HG02678 (cell line): ENCODE results near the gene STARD4.

Source experiments
- ATAC-seq: cut with Tn5 transposase; IDR thresholded peaks from one replicate; pipeline ENCODE4 v1.9.1; 2021; ENCODE audit warnings: mild to moderate bottlenecking, moderate library complexity; ENCODE audit not compliant: unreplicated experiment

Gene STARD4

DNA sequence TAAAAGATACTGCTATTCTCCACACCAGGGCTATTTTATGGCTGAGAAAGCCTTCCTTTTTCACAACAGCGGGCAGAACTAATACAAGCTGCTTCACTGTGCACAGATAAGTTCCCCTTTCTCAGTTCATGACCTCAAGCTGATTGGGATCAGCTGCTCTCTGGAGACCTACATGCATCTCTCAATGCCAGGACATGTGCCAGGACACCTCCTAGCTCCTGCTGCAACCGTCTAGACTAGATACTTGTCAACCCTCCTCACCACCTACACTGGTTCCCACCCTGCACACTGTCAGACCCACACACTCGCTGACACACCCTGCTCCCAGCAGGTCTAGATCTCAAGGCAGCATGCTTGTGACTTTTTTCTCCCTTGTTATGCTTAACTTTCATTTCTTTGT, 39.8 kb downstream of the STARD4 start:
- peak; percentile 56 for ATAC-seq

DNA sequence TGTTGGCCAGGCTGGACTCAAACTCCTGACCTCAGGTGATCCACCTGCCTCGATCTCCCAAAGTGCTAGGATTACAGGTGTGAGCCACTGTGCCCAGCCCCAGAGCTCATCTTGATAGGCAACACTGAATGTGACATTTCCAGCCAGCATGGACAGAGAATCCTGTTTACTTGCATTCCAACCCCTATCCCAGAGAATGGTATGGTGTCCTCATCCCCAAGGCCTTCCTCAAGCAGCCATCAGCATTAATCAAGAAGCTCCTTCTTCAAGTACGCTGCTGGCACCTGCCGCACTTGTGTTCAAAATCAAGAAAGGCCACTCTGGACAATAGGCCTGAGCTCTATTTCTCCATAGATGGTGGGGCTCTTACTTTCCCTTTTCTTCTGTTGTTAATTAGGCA, 40.2 kb downstream of the STARD4 start:
- peak; percentile 8 for ATAC-seq

DNA sequence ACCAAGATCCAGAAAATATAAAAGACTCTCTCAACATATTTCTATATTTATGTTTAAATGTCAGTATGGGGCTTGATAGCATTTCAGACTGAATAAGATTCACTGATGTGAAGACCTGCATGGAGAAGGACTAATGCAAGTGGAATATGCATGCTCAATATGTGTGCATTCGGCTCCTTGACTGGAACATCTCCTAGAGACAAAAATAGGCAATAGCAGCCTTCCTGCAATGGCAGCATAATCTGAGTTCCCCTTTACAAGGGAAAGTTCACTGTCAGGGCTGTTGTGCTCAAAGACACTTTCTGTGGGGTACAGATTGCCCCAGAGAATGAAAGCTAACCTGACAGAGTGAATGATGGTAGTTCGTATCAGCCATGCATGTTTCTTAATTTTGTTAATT, 42.4 kb downstream of the STARD4 start:
- ATAC-seq = no peak

DNA sequence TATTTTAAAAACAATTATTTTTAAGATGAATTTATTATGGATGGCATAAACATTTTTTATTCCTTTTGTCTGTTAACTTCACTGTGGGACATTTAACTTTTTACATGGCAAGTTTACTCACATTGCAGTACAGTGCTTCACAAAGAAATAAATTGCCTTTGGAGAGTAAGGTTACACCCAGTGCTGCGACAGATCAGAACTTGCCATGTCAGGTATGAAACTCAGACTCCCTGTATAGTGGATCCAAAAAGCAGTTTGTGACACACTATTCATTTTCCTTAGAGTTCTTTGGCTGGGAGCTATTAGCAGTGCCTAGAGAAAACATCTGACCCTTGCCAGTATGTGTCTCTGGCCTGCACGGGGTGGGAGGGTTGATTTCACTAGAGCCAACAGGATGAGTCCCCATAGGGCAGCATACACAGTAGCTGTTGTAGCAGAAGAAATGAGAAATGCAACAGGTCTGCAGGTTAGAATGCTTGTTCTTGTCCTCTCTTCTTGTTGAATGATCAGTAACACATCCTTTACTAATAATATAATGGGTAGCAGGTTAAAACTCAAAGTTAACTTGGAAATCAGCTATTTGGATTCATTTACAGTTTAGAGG, 42.9 kb downstream of the STARD4 start:
- no peak for ATAC-seq

DNA sequence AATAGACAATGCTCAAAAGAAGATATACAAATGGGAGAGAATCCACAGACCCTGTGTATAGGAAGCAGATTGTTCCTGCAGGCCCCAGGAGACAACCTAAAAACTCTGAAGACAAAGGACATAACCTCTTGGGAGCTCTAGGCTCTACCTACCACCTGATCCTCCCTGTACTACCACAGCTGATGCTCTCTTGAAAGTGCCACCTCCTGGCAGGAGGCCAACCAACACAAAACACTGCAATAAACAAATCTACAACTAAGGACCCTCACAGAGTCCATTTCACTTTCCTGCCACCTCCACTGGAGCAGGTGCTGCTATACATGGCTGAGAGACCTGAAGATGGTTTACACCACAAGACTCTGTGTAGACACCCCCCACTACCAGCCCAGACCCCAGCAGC, 49.0 kb downstream of the STARD4 start:
- ATAC-seq = no peak

DNA sequence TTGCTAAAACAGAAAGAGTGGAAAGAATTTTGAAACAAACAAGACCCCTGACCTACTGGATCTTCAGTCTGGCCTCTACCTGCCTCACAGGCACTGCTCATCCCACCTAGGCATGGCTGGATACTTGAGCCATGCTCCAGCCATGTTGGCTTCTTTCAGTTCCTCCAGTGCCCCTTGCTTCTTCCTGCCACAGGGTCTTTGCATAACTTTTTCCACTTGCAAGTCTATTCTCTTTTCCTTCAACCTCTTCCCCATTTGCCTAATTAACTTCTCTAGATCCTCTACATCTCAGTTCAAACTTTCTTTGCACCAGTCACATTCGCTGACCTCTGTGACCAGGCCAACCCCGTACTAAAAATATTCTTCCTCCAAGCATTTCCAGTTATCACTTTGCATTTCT, 50.4 kb downstream of the STARD4 start:
- ATAC-seq = no peak

DNA sequence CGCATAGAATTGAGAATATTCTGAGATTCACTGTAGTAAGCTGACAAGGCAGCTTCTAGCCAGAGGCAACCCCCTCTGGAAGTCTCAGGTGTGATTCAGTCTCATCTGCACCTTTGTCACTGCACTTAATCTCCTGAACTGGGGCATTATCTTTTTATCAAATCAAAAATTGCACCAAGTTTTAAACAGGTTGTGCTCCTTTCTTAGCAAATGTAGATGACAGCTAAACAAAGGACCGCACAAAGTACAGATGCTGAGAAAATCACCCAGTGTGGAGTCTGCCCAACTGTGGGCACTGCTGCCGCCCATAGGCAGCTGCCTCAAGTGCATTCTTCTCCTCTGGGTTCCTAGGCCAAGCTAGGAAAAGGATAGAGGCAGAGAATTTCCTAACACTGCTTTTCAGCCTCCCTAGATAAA, 51.1 kb downstream of the STARD4 start:
- no peak for ATAC-seq

DNA sequence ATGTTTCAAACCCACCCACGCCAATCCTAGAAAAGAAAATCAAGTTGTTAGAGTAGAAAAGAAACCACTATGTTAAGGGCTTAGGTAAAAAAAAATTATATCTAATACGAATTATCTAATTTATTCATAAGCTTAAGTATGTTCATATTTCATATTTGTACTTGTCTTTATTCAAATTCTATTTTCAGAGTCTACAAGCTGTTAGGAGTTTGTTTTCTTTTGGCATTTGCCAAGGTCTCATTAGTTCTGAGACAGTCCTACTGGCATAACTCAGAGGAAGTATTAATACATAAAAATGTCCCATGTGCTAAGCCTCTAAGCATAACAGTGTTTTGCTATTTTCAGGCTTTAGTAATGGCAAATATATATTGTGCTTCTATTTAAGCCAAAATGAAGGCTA, 57.6 kb downstream of the STARD4 start:
- no peak for ATAC-seq

DNA sequence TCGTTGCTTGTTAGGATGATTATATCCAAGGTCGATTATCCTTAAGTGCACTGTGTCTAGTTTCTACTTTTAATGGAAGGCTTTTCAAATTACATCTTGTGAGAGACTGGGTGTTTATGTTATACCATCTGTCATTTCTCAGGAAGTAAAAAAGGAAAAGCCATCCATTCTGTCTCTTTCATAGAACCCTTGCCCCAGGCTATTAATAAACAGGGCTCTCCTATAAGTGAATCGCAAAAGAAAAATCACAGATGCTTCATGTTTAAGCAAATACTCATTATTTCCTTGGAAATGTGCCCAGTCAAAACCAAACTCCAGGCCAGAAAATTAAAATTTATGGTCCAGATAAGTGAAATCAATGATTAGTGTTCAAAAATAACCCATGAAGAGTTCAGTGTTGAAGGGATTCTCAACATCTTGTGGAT, 58.1 kb downstream of the STARD4 start:
- ATAC-seq = no peak

DNA sequence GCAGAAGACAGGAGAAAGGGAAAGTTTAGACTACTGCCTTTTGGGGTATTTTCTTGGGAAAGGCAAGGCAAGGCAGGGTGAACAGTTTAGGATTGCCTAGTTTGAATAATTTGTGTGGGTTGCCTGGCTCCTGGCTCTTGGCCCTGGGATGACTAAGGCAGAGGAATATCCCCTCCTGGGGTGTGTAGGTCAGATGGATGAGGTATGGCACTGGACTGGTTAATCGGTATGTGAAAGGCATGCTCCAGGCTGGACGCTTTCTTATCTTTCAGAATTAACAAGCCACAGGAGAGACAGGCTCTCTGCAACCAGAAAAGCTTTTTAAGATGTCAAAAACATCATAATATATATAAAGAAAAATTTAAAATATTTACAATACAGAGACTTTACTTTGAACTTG, 58.6 kb downstream of the STARD4 start:
- ATAC-seq = no peak

DNA sequence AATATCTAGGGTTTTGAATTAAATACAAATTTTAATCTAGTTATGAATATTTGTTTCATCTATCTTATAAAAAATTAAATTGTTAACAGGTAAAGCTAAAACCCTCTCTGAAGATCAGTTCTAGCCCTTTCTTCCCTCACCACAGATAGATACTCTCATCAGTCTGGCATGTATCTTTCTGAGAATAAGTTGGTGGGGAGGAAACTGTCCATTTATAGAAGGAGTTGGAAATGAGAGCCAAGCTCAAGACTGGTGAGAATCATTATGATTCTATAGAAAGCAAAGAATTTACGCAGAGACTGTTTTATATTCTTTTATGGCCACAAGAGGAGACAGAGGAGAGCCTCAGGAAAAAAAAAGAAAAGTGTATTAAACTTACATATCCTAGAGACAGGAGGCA, 59.0 kb downstream of the STARD4 start:
- no peak for ATAC-seq

DNA sequence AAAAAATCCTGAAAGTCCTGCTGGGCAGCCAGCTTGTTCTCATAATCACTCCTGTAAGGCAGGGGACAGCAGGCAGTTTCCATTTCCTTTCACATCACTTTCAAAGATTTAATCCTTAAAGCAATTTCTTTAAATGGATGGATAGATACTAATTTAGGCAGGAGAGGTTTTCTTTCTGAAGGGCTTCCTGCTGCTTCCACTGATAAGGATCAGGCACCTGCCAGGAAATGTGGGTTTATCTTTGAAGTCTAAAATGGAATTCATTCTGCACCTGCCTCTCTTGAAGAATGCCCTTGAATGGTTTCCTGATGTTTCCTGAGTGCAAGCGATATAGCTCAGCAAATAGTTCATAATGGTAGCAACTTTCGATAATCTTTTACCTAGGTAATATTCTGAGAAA, 64.5 kb downstream of the STARD4 start:
- no peak for ATAC-seq

DNA sequence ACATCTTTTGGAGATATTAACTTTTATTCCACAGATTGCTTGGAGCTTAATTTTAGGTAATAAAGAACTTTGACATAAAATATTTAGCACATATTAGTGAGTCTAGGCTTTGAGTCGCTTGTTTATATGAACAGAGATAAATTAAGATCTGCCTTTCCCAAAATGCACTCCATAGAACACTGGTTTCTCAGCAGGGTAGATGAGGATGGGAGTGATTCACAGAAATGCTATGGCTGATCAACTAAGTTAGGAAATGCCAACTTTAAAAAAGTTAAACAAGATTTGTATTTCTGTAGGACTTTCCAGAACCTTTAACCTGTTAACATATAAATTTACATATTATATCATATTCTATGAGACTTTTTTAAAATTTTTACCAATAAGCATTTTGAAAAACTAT, 65.2 kb downstream of the STARD4 start:
- ATAC-seq = no peak
